Left lung (tissue), 10 donors: Measurements from ENCODE around the gene ANKRD13B. TPM values are rescaled to one million over a fixed set of nuclear protein-coding genes. Genes with fewer than 3 reads are reported as not detected.

ENCODE experiments used
- ATAC-seq: fragments of 200-7000 bp; cut with Tn5 transposase; one replicate; pipeline ENCODE4 v1.9.1; 2020; ENCODE audit warnings: moderate library complexity
- DNase-seq, 4 donors: peaks; one replicate each; pipeline ENCODE4 v3.0.0-alpha.2; 2013 to 2020
- H3K27ac ChIP-seq, 2 donors: fragments of 200-600 bp; sonication (generic) in 1 of 2; one replicate each; pipeline versions ENCODE4 v1.5.0 to v1.8.0; 2020 to 2021
- H3K27me3 ChIP-seq, 2 donors: fragments of 200-600 bp; sonication (generic) in 1 of 2; one replicate each; pipeline versions ENCODE4 v1.5.0 to v1.8.0; 2020 to 2021
- H3K36me3 ChIP-seq, 2 donors: fragments of 200-600 bp; sonication (generic) in 1 of 2; one replicate each; pipeline versions ENCODE4 v1.5.0 to v1.8.0; 2020 to 2021
- H3K4me1 ChIP-seq, 2 donors: fragments of 200-600 bp; one replicate each; pipeline ENCODE4 v1.8.0; 2021
- H3K4me3 ChIP-seq, 2 donors: fragments of 200-600 bp; sonication (generic) in 1 of 2; one replicate each; pipeline versions ENCODE4 v1.5.0 to v1.8.0; 2020 to 2021; ENCODE audit warnings: mild to moderate bottlenecking in 1 of 2
- H3K9me3 ChIP-seq, 2 donors: fragments of 200-600 bp; sonication (generic) in 1 of 2; one replicate each; pipeline versions ENCODE4 v1.5.0 to v1.8.0; 2020 to 2021
- CTCF ChIP-seq, 2 donors: fragments of 200-600 bp; sonication (generic) in 1 of 2; IDR thresholded peaks; one replicate each; pipeline versions ENCODE4 v1.5.0 to v1.8.0; 2021; ENCODE audit warnings: antibody characterized with exemption in 2 of 2
- intact Hi-C, 2 donors: fragments of 100-400 bp; cut with DNase I; formaldehyde crosslinking; loops; one replicate each; pipeline versions ENCODE4 v1.11.2 to v1.14.2; 2022
- polyA plus RNA-seq, 6 donors: library from polyadenylated mRNA; unstranded; fragments of 120-200 nt; gene quantifications; one replicate each; pipeline ENCODE4 v1.2.1, GENCODE V29; 2013; ENCODE audit not compliant: insufficient read length in 6 of 6
- total RNA-seq, 2 donors: library from RNA; stranded (reverse); fragmentation: NEBNext Ultra II Directional; extraction: Animal tissue kit (Norgen Biotek cat#: 25700); gene quantifications; one replicate each; pipeline ENCODE4 v1.2.1, GENCODE V29; 2021
- donor health status: DM: no; HTN: yes; CAD: no.
- donor health status: DM: no; HTN: no; CAD: no.

The ANKRD13B gene
- total and polyA plus RNA-seq, 8 donors: 7.7 to 14.3 (median 9.5) TPM

GRCh38 chr17:29577385-29578211, 15.3 kb upstream of the ANKRD13B start:
- peak in 1 of 4 donors; percentile 64 for DNase-seq
- Histone ChIP-seq H3K9me3 (no peaks in the 10 kb centered on the region), H3K27me3 (no peaks in the 10 kb centered on the region), H3K4me3 (no peak overlapping the region), H3K36me3 (peaks cover 0 to 88% of the 10 kb centered on the region in 2 donors), H3K4me1 (peaks cover 0 to 20% of the 10 kb centered on the region in 2 donors), H3K27ac (no peak overlapping the region)
- intact Hi-C loops: no loop called here
- TF ChIP-seq CTCF (IDR thresholded peaks at IDR 0.05): no peak
- peak; percentile 4 for ATAC-seq

GRCh38 chr17:29578626-29579485, 14.1 kb upstream of the ANKRD13B start:
- Histone ChIP-seq H3K4me1 (peaks cover 0 to 16% of the 10 kb centered on the region in 2 donors), H3K4me3 (no peak overlapping the region), H3K36me3 (peaks cover 0 to 85% of the 10 kb centered on the region in 2 donors), H3K9me3 (no peaks in the 10 kb centered on the region), H3K27ac (no peak overlapping the region), H3K27me3 (no peaks in the 10 kb centered on the region)
- TF ChIP-seq CTCF (IDR thresholded peaks at IDR 0.05): no peak
- DNase-seq (peak in 1 of 4 donors; percentile 45), ATAC-seq (no peak)
- intact Hi-C loops: no loop called here

- Histone ChIP-seq H3K36me3 (peaks cover 0 to 73% of the 10 kb centered on the region in 2 donors), H3K4me1 (peaks cover 4 to 28% of the 10 kb centered on the region in 2 donors), H3K4me3 (no peak overlapping the region), H3K27me3 (no peaks in the 10 kb centered on the region), H3K9me3 (no peaks in the 10 kb centered on the region), H3K27ac (no peak overlapping the region)
- peak; percentile 72 to 95 for TF ChIP-seq CTCF (IDR thresholded peaks at IDR 0.05)
- intact Hi-C loops: no loop called here
- DNase-seq (peak; percentile 42 to 96 (median 84)), ATAC-seq (peak; percentile 93)
Measured at GRCh38 chr17:29579866-29580771, 12.8 kb upstream of the ANKRD13B start.

- no peak for ATAC-seq
- intact Hi-C loops: no loop called here
- TF ChIP-seq CTCF (IDR thresholded peaks at IDR 0.05): no peak
- Histone ChIP-seq H3K27me3 (no peaks in the 10 kb centered on the region), H3K36me3 (peaks cover 0 to 57% of the 10 kb centered on the region in 2 donors), H3K9me3 (no peaks in the 10 kb centered on the region), H3K27ac (no peak overlapping the region), H3K4me1 (peaks cover 4 to 44% of the 10 kb centered on the region in 2 donors), H3K4me3 (no peak overlapping the region)
- DNase-seq: peak in 1 of 4 donors; percentile 67
Measured at GRCh38 chr17:29581583-29582253, 11.2 kb upstream of the ANKRD13B start.
